IPS DF 19.7 (cell line): Measurements from ENCODE around the gene GPATCH8.

Experiments
- DNase-seq: peaks from one replicate; pipeline ENCODE4 v3.0.0-alpha.2; 2013; ENCODE audit warnings: low read depth, low spot score

GPATCH8 gene

GRCh38 chr17:44451832-44452231 lies 51.4 kb downstream of the GPATCH8 start:
- DNase-seq: no peak

GRCh38 chr17:44451016-44451627 lies 52.1 kb downstream of the GPATCH8 start:
- DNase-seq: no peak

- DNase-seq: no peak
These were observed 54.8 kb downstream of the GPATCH8 start for GRCh38 chr17:44448412-44448811.

GRCh38 chr17:44444735-44445105 lies 58.5 kb downstream of the GPATCH8 start:
- DNase-seq: no peak

- DNase-seq: no peak
These were observed 60.4 kb downstream of the GPATCH8 start for GRCh38 chr17:44442806-44443205.

GRCh38 chr17:44439168-44439567 lies 64.0 kb downstream of the GPATCH8 start:
- DNase-seq: no peak

GRCh38 chr17:44438636-44439035 lies 64.6 kb downstream of the GPATCH8 start:
- no peak for DNase-seq

- DNase-seq: no peak
These were observed 66.9 kb downstream of the GPATCH8 start for GRCh38 chr17:44436336-44436735.

GRCh38 chr17:44432254-44433157 lies 70.7 kb downstream of the GPATCH8 start:
- no peak for DNase-seq

GRCh38 chr17:44424828-44425461 lies 78.3 kb downstream of the GPATCH8 start:
- no peak for DNase-seq

GRCh38 chr17:44417553-44417952 lies 85.7 kb downstream of the GPATCH8 start:
- DNase-seq: no peak

GRCh38 chr17:44416558-44417289 lies 86.5 kb downstream of the GPATCH8 start:
- DNase-seq: no peak

- no peak for DNase-seq
These were observed 88.6 kb downstream of the GPATCH8 start for GRCh38 chr17:44414394-44415155.

- no peak for DNase-seq
These were observed 93.7 kb downstream of the GPATCH8 start for GRCh38 chr17:44409309-44410028.

GRCh38 chr17:44408786-44409185 lies 94.4 kb downstream of the GPATCH8 start:
- DNase-seq: no peak

GRCh38 chr17:44402564-44403172 lies 100.5 kb downstream of the GPATCH8 start:
- no peak for DNase-seq

GRCh38 chr17:44400226-44400847 lies 102.9 kb downstream of the GPATCH8 start:
- no peak for DNase-seq

GRCh38 chr17:44398692-44399691 lies 104.2 kb downstream of the GPATCH8 start:
- no peak for DNase-seq
